GM12892 (cell line): Measurements from ENCODE around the gene LACRT.

ENCODE experiments used
- DNase-seq: peaks from one replicate; pipeline ENCODE4 v3.0.0; 2011; ENCODE audit not compliant: insufficient read length
- FAIRE-seq: peaks from 2 replicates; lab custom pipeline; 2011; peaks lifted over from hg19 to GRCh38; lab: Jason Lieb, UNC
- POLR2A ChIP-seq: IDR thresholded peaks from 2 replicates; pipeline ENCODE4 v1.6.1; 2011; ENCODE audit warnings: low read depth, low read length, control low read depth
- POLR2AphosphoS5 ChIP-seq: IDR thresholded peaks from 2 replicates; pipeline ENCODE4 v1.6.1; 2011; ENCODE audit warnings: low read depth, low read length, control low read depth
- TAF1 ChIP-seq: IDR thresholded peaks from 2 replicates; pipeline ENCODE4 v1.6.1; 2011; ENCODE audit warnings: low read depth, mild to moderate bottlenecking, control low read depth, low read length, borderline replicate concordance

Gene LACRT

GRCh38 chr12:54581412-54581811, 53.3 kb downstream of the LACRT start:
- TF ChIP-seq POLR2AphosphoS5: no peak
- TF ChIP-seq TAF1: no peak
- TF ChIP-seq POLR2A: no peak
- FAIRE-seq: no peak

More at GRCh38 chr12:54581412-54581811, 53.3 kb downstream of the LACRT start:
- no peak for DNase-seq
